CD4-positive, alpha-beta T cell treated with Interleukin-10 for 1 hour (primary cell): ENCODE measurements around the gene IL17D.
"Not testable (repeated sequence)": the region's sequence is repeated elsewhere in the genome, so short reads cannot be mapped to it uniquely, and the experiment has no call there.

ENCODE experiments used
- DNase-seq: peaks from one replicate; pipeline ENCODE4 v3.0.0-alpha.2; 2020

The IL17D gene

DNA sequence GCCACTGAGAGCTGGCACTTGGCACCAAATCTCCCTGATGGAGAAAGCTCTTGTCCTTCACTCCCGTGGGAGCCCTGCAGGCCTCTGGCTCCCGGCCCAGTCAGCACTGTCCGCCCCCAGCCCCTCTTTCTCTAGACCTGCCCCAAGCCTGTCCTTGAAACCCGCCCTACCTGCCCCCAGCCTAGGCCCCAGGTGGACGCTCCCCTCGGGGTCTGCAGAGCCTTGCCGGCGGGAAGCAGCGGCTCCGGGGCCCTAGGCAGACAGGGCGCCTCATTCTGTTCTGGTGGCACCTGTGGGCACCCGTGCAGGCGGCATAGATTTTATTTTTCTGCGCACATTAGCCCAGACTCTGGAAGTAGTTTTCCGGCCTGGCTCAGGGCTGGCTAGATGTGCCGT lies 17.6 kb downstream of the IL17D start:
- DNase-seq, result no peak

DNA sequence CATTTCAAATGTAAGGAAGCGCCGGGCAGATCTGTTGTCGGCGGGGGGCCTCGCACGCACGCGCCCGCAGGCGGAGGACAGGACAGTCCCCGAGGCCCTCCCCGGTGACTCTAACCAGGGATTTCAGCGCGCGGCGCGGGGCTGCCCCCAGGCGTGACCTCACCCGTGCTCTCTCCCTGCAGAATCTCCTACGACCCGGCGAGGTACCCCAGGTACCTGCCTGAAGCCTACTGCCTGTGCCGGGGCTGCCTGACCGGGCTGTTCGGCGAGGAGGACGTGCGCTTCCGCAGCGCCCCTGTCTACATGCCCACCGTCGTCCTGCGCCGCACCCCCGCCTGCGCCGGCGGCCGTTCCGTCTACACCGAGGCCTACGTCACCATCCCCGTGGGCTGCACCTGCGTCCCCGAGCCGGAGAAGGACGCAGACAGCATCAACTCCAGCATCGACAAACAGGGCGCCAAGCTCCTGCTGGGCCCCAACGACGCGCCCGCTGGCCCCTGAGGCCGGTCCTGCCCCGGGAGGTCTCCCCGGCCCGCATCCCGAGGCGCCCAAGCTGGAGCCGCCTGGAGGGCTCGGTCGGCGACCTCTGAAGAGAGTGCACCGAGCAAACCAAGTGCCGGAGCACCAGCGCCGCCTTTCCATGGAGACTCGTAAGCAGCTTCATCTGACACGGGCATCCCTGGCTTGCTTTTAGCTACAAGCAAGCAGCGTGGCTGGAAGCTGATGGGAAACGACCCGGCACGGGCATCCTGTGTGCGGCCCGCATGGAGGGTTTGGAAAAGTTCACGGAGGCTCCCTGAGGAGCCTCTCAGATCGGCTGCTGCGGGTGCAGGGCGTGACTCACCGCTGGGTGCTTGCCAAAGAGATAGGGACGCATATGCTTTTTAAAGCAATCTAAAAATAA lies 18.2 kb downstream of the IL17D start:
- DNase-seq, result no peak

- no peak for DNase-seq
These were observed 24.4 kb downstream of the IL17D start for GRCh38 chr13:20727856-20728255.

GRCh38 chr13:20728579-20729311 lies 25.2 kb downstream of the IL17D start:
- no peak for DNase-seq

- DNase-seq, result no peak
These were observed 26.4 kb downstream of the IL17D start for GRCh38 chr13:20729633-20730585.

GRCh38 chr13:20738616-20739015 lies 35.1 kb downstream of the IL17D start:
- DNase-seq, result no peak

- DNase-seq, result no peak
These were observed 36.5 kb downstream of the IL17D start for GRCh38 chr13:20740021-20740420.

DNA sequence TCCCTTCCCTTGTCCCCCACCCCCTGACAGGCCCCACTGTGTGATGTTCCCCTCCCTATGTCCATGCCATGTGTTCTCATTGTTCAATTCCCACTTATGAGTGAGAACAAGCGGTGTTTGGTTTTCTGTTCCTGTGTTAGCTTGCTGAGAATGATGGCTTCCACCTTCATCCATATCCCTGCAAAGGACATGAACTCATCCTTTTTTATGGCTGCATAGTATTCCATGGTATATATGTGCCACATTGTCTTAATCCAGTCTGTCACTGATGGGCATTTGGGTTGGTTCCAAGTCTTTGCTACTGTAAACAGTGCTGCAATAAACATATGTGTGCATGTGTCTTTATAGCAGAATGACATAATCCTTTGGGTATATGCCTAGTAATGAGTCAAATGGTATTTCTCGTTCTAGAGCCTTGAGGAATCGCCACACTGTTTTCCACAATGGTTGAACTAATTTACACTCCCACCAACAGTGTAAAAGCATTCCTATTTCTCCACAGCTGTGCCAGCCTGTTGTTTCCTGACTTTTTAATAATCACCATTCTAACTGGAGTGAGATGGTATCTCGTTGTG lies 40.4 kb downstream of the IL17D start:
- not testable (repeated sequence) for DNase-seq

DNA sequence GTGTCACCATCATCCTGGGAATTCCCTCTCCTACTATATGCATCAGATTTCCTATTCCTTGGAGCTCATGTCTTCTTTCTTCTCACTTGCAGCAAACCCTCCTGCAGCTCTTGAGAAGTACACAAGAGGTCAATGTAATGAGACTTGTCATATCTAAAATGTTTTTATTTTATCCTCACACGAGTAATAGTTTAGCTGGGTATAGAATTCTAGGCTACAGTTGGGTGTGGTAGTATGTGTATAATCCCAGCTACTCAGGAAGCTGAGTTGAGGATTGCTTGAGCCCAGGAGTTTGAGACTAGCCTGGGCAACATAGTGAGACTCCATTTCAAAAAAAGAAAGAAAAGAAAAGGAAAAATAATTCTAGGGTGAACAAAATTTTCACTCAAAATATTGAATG lies 45.9 kb downstream of the IL17D start:
- DNase-seq, result no peak

- no peak for DNase-seq
These were observed 50.5 kb downstream of the IL17D start for GRCh38 chr13:20754009-20754408.

GRCh38 chr13:20760872-20761271 lies 57.4 kb downstream of the IL17D start:
- DNase-seq, result no peak

GRCh38 chr13:20767309-20767943 lies 63.9 kb downstream of the IL17D start:
- DNase-seq, result no peak

DNA sequence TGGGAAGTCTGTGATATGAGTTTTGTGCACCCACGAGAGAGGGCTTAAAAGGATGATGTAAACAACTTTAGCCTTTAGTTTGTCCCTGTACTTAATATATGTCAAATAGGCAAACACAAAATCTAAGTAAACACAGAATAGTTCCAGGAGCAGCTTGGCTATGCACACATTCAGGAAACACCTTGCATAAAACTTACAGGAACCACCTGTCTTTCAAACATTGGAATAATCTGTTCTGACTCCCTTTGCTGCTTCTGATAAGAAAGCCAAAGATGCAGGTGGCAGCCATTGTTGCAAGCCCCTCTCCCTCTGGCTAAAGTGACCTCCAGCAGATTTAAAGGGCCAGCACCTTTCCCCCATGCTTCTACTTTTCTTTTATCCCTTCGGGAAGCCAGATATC lies 65.6 kb downstream of the IL17D start:
- no peak for DNase-seq

GRCh38 chr13:20769834-20770233 lies 66.3 kb downstream of the IL17D start:
- no peak for DNase-seq
